Motor neuron (in vitro differentiated cells): ENCODE results near the gene SPOCK1. TPM values are rescaled to one million over a fixed set of nuclear protein-coding genes. Genes with fewer than 3 reads are reported as not detected.
"Not testable (repeated sequence)": the region's sequence is repeated elsewhere in the genome, so short reads cannot be mapped to it uniquely, and the experiment has no call there.

Experiments
- ATAC-seq, 8 experiments: fragments of 200-7000 bp; cut with Tn5 transposase; replicated peaks in 6 of 8; 2 replicates each; pipeline ENCODE4 v1.8.0; 2021; ENCODE audit warnings: mild to moderate bottlenecking in 8 of 8, moderate library complexity in 8 of 8
- H3K27ac ChIP-seq, 2 donors: fragments of 250-450 bp; sonication (Bioruptor Pico); 2 replicates each; pipeline ENCODE4 v1.9.0; 2021; ENCODE audit warnings: antibody characterized with exemption in 2 of 2, mild to moderate bottlenecking in 2 of 2, moderate library complexity in 1 of 2
- H3K4me1 ChIP-seq, 2 donors: fragments of 250-450 bp; sonication (Bioruptor Pico); replicated peaks in 1 of 2; 2 replicates each; pipeline ENCODE4 v1.6.1; 2021; ENCODE audit warnings: antibody characterized with exemption in 2 of 2, mild to moderate bottlenecking in 2 of 2, moderate library complexity in 1 of 2
- H3K4me3 ChIP-seq, 5 donors: fragments of 250-450 bp; sonication (Bioruptor Pico); 2 replicates each; pipeline ENCODE4 v1.9.0; 2021; ENCODE audit warnings: antibody characterized with exemption in 5 of 5, mild to moderate bottlenecking in 5 of 5, moderate library complexity in 4 of 5
- WGBS, 10 experiments: fragments of 450-650 bp; shearing (Covaris generic); methylation state at CpG; one replicate each; pipeline ENCODE4 v1.0.0; 2022; 5-methylcytosine and 5-hydroxymethylcytosine counted together
- in situ Hi-C, 9 experiments: fragments of 400-800 bp; cut with MboI; loops; one replicate each; pipeline ENCODE4 v1.15.0; 2021; ENCODE audit warnings: low sequenced_read_pairs in 9 of 9, low pct_unique_long_range_greater_than_20kb in 2 of 9; ENCODE audit not compliant: unreplicated experiment in 9 of 9
- total RNA-seq, 8 experiments: library from RNA; unstranded; fragments of 300-600 nt; gene quantifications; 2 replicates each; pipeline versions ENCODE4 v1.2.3 to v1.2.4, GENCODE V29; 2022

SPOCK1 gene
- total RNA-seq, 8 experiments from 2014 or later: 9.4 to 154 (median 25.1) TPM

- no peak for ATAC-seq
- Histone ChIP-seq H3K27ac (no peak overlapping the region), H3K4me3 (no peak overlapping the region), H3K4me1 (peaks cover 4 to 7% of the 10 kb centered on the region in 2 donors)
- WGBS, 10 experiments: 83 to 100% (median 100%) methylated on average over 1 to 2 of the region's 2 CpGs; no CpG with 5 or more reads in 3 of the 10 experiments
- in situ Hi-C loops: no loop called here
These were observed 517.2 kb downstream of the SPOCK1 start for GRCh38 chr5:136981936-136982335.

GRCh38 chr5:136979131-136979530 is 520.0 kb downstream of the SPOCK1 start:
- H3K27ac ChIP-seq: no peak overlapping the region
- 25 to 100% (median 82%) methylated on average over 1 to 5 of the region's 5 CpGs; no CpG with 5 or more reads in 5 of the 10 experiments for WGBS, 10 experiments
- peaks cover 0 to 2% of the 10 kb centered on the region in 2 donors for H3K4me1 ChIP-seq
- in situ Hi-C loops: no loop called here
- H3K4me3 ChIP-seq: no peak overlapping the region
- no peak for ATAC-seq

GRCh38 chr5:136963504-136963903 is 535.6 kb downstream of the SPOCK1 start:
- 50 to 60% (median 54%) methylated on average over 1 to 3 of the region's 3 CpGs; no CpG with 5 or more reads in 6 of the 10 experiments for WGBS, 10 experiments
- peaks cover 5 to 21% of the 10 kb centered on the region in 2 donors for H3K4me1 ChIP-seq
- H3K27ac ChIP-seq: no peak overlapping the region
- no peak overlapping the region for H3K4me3 ChIP-seq
- in situ Hi-C loops: no loop called here
- ATAC-seq: peak in 5 of 8 experiments; percentile 48 to 85 (median 73)

GRCh38 chr5:136957428-136957827 is 541.7 kb downstream of the SPOCK1 start:
- in situ Hi-C loops: no loop called here
- H3K27ac ChIP-seq: no peak overlapping the region
- 0 to 93% (median 69%) methylated on average over 1 to 2 of the region's 2 CpGs; no CpG with 5 or more reads in 2 of the 10 experiments for WGBS, 10 experiments
- H3K4me1 ChIP-seq: peaks cover 0 to 5% of the 10 kb centered on the region in 2 donors
- no peak for ATAC-seq
- H3K4me3 ChIP-seq: no peak overlapping the region

GRCh38 chr5:136954142-136954541 is 545.0 kb downstream of the SPOCK1 start:
- in situ Hi-C loops, ATAC-seq: not testable (repeated sequence)
- 40 to 100% (median 96%) methylated on average over 1 to 4 of the region's 5 CpGs; no CpG with 5 or more reads in 7 of the 10 experiments for WGBS, 10 experiments

GRCh38 chr5:136953346-136954069 is 545.6 kb downstream of the SPOCK1 start:
- H3K4me1 ChIP-seq, H3K4me3 ChIP-seq, H3K27ac ChIP-seq, in situ Hi-C loops: not testable (repeated sequence)
- 30 to 80% (median 54%) methylated on average over 1 to 3 of the region's 8 CpGs; no CpG with 5 or more reads in 5 of the 10 experiments for WGBS, 10 experiments
- ATAC-seq: peak in 1 of 8 experiments; percentile 44

More at GRCh38 chr5:136954142-136954541, 545.0 kb downstream of the SPOCK1 start:
- H3K4me1 ChIP-seq, H3K4me3 ChIP-seq, H3K27ac ChIP-seq: not testable (repeated sequence)

- Histone ChIP-seq H3K4me1 (peaks cover 0 to 6% of the 10 kb centered on the region in 2 donors), H3K27ac (no peak overlapping the region), H3K4me3 (no peak overlapping the region)
- ATAC-seq: no peak
- in situ Hi-C loops: no loop called here
These were observed 571.6 kb downstream of the SPOCK1 start for GRCh38 chr5:136927571-136927970.

- in situ Hi-C loops: no loop called here
- Histone ChIP-seq H3K27ac (no peak overlapping the region), H3K4me1 (peaks cover 0 to 6% of the 10 kb centered on the region in 2 donors), H3K4me3 (no peak overlapping the region)
- ATAC-seq: no peak
- 0 to 100% (median 53%) methylated on average over 1 to 2 of the region's 2 CpGs; no CpG with 5 or more reads in 2 of the 10 experiments for WGBS, 10 experiments
These were observed 573.1 kb downstream of the SPOCK1 start for GRCh38 chr5:136926073-136926472.

Other genes starting within 250 kb of the SPOCK1 start
- 1 to 10 TPM; 2.3 to 7.2 (median 5.0) TPM for gene KLHL3, start 236.8 kb upstream of the SPOCK1 start, total RNA-seq